GM19395 (cell line): ENCODE data around the gene MICAL2.

Experiments used
- ATAC-seq: cut with Tn5 transposase; IDR thresholded peaks from one replicate; pipeline ENCODE4 v1.9.1; 2021; ENCODE audit warnings: mild to moderate bottlenecking, moderate library complexity; ENCODE audit not compliant: unreplicated experiment

MICAL2 gene

DNA sequence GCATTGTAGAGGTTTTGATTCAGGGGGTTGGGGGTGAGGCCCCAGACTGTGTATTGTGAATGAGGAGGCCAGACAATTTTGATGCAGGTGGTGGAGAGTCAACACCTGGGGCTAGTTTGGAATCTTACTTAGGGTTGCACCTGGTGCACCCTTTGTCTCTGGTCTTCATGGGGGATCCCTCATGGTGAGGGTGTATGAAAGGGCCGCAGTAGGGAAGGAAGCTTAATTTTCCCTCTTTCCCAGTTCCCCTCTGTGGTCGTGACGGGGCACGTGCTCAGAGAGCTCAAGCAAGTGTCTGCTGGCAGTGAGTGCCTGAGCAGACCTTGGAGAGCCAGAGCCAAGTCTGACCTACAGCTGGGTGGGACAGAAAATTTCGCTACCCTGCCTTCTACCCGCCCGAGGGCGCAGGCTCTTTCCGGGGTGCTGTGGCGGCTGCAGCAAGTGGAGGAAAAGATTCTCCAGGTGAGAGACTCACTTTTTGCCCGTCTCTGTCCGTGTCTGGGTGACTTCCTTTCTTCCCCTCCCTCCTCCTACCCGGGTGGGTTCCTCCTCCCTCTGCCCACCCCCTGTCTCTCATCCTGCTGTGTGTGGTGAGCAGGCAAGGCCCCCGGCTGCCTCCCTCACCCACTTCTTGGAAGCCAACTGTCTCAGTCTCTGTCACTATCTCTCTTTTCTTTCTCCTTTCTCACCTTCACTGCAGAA is 131.7 kb downstream of the MICAL2 start:
- no peak for ATAC-seq

GRCh38 chr11:12242966-12243365 is 132.6 kb downstream of the MICAL2 start:
- ATAC-seq = no peak

GRCh38 chr11:12243486-12243885 is 133.1 kb downstream of the MICAL2 start:
- no peak for ATAC-seq

DNA sequence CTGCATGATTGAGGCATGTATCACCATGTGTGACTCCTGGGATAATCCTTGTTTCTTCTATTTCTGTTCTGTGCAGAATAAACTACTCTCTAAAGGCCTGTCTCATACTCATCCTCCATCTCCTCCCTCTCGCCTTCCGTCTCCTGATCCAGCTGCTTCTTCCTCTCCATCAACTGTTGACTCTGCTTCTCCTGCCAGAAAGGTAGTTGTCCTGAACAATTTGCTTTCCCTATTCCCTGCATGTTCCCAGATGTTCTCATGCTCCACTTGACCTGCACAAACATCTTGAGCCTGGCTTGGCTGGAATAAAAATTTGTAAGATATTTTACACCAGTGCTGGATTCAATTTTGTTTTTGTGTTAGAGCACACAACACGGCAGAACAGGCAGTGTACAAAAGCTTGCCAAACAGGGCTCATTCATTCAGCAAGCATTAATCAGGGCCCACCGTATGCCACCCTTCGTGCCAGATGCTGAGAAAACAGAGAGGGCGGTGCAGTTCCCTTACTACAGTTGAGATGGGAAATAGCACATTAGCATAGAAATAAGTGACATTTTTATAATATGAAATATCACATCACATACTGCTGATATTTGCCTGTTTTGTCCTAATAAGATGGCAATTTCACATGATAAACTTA is 133.6 kb downstream of the MICAL2 start:
- no peak for ATAC-seq

GRCh38 chr11:12245091-12245490 is 134.7 kb downstream of the MICAL2 start:
- ATAC-seq = no peak

- ATAC-seq = no peak
Observed at GRCh38 chr11:12245549-12246016, 135.2 kb downstream of the MICAL2 start.

GRCh38 chr11:12246147-12246546 is 135.8 kb downstream of the MICAL2 start:
- no peak for ATAC-seq

GRCh38 chr11:12246989-12247388 is 136.6 kb downstream of the MICAL2 start:
- no peak for ATAC-seq

GRCh38 chr11:12247543-12248254 is 137.3 kb downstream of the MICAL2 start:
- ATAC-seq = no peak

DNA sequence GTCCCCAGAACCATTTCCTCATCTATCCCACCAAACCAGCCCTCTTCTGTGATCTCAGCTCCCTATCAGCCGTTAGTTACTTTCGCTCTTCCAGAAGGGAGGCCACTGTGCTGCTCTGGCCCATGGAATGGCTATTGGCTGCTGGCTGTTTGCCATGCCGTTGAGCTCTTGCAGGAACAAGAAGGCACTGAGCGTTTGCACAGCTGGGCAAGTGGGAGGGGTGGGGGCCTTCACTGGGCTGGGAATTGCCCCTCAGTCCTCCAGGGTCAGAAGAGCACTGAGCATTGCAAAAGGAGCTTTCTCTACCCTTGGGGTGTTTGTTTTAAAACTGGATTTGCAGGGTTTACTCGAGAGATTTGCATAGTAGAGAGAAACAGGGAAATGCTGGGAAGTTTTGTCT is 137.9 kb downstream of the MICAL2 start:
- ATAC-seq = no peak

GRCh38 chr11:12249590-12250260 is 139.3 kb downstream of the MICAL2 start:
- no peak for ATAC-seq

DNA sequence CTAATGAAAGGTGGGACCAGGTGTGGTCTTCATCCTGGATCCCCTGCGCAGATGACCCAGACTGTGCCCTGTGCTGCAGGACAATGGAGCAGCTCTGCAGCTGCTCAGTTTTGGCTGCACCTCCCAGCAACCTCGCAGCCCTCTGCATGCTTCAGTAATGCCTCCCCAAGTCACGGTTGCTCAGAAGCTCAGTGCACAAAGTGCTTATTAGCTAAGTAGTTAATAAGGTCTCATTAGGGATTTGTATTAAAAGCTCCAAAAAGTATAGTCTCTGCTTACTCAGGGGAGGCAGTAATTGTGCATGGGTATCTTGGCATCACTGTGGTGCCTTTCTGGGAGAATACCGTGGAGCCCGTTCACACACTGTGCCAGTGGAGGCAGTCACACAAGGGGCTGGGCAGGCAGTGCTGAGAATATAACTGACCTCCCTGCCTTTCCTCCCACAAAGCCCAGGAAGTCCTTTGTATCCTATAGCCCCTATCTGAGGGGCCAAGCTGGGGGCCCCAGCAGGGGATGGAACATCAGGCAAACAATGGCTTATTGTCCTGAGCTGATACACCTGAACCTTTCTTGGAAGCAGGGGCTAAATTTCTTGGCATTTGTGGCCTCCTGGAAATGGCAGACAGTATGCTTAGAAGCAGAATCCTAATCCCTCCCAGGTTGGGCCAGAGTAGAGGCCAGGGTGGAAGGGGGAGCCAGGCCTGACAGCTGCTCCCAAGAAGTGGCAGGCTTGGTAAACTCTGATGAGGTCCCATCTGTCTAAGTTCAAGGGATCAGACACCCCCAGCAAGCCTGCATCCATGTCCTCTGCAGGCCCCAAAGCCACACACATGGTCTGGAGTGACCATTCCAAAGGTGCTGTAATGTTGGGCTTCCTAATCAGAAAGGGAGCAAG is 141.5 kb downstream of the MICAL2 start:
- no peak for ATAC-seq

GRCh38 chr11:12253843-12254281 is 143.5 kb downstream of the MICAL2 start:
- no peak for ATAC-seq

- no peak for ATAC-seq
Observed at GRCh38 chr11:12258451-12258850, 148.1 kb downstream of the MICAL2 start.

DNA sequence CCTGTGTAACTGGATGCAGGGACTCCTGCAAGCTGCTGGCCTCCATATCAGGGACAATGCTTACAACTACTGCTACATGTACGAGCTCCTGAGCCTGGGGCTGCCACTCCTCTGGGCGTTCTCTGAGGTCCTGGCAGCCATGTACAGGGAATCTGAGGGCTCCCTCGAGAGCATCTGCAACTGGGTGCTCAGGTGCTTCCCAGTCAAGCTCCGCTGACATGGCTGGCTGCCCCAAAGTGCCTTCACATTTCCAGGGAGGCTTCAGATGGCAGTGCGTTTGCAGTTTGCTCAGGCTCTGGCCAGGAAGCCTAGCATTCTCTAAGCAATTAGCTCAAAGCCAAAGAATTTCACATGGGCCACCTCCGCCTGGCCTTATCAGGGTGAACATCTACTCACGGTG is 149.6 kb downstream of the MICAL2 start:
- ATAC-seq = no peak

GRCh38 chr11:12260731-12261521 is 150.5 kb downstream of the MICAL2 start:
- no peak for ATAC-seq

- ATAC-seq = no peak
Observed at GRCh38 chr11:12261551-12261950, 151.2 kb downstream of the MICAL2 start.

DNA sequence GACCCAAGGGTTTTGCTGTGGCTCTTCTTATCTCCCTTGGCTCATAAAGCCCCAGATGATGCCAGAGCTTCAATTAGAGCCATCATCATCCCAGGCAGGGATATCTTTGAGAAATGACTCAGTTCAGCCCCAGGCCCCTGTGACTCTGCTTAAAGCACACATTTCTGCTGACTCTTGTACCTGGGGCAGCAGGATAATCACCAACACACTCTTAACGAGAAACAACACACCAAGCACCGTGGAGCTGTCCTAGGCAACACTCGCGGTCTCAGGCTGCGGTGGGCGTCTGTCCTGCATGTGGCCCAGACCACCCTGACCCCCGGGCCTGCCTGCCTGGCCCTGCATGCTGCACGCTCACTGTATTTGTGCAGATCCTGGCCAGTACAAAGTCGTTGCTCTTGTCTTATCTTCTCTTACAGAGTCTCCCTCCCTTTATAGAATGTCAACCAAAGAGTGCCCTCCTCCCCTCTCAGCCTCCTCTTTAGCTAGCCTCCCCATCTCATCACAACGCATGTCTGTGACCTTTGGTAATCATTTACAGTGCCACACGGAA is 152.8 kb downstream of the MICAL2 start:
- no peak for ATAC-seq

GRCh38 chr11:12264361-12264760 is 154.0 kb downstream of the MICAL2 start:
- ATAC-seq = no peak
